GM12873 (cell line): ENCODE measurements around the gene DCAF12.

Source experiments
- TF ChIP-seq, protein P1 (sequence below): IDR thresholded peaks from 2 replicates; pipeline ENCODE4 v1.5.1; 2012; ENCODE audit warnings: low read depth, mild to moderate bottlenecking, moderate library complexity, low read length, control low read depth; ENCODE audit not compliant: insufficient read depth; ENCODE audit errors: missing control alignments

DCAF12 gene

DNA sequence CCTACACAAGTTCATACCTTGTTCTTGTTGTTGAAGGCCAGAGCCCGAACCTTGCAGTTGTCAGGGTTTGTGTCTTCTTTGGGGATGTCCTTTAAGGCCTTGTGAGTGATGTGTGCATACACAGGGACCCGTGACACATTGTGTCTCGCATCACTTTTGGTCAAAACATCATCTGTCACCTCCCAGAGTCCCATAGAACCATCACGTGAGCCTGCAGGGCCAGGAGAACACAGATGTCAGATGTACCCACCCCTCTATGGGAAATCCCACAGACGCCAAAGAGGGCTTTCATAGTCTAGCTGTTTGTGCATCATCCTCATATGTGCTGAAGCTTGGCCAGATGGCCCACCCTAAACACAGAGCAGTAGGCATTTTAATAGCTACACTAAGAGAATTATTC lies 28.2 kb downstream of the DCAF12 start:
- TF ChIP-seq, protein P1, sequence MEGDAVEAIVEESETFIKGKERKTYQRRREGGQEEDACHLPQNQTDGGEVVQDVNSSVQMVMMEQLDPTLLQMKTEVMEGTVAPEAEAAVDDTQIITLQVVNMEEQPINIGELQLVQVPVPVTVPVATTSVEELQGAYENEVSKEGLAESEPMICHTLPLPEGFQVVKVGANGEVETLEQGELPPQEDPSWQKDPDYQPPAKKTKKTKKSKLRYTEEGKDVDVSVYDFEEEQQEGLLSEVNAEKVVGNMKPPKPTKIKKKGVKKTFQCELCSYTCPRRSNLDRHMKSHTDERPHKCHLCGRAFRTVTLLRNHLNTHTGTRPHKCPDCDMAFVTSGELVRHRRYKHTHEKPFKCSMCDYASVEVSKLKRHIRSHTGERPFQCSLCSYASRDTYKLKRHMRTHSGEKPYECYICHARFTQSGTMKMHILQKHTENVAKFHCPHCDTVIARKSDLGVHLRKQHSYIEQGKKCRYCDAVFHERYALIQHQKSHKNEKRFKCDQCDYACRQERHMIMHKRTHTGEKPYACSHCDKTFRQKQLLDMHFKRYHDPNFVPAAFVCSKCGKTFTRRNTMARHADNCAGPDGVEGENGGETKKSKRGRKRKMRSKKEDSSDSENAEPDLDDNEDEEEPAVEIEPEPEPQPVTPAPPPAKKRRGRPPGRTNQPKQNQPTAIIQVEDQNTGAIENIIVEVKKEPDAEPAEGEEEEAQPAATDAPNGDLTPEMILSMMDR = no peak

DNA sequence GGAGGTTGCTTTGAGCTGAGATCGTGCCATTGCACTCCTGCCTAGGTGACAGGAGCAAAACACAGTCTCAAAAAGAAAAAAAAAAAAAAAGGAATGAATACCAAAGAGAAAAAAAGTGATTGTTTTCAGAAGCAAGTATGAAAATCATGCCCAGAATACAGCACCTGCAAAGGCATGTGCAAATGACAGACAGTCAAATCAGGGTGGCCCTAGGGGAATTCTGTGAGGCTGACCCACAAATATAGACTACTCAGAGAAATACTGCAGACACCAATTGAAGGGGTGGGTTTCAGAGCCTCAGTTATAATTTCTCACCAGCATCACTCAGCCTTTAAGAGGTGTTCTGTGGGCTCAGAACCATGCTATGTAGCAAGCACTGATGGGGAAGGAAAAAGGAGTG lies 28.6 kb downstream of the DCAF12 start:
- TF ChIP-seq, protein P1 = no peak

- TF ChIP-seq, protein P1 = no peak
Measured at GRCh38 chr9:34096751-34097150, 29.7 kb downstream of the DCAF12 start.

DNA sequence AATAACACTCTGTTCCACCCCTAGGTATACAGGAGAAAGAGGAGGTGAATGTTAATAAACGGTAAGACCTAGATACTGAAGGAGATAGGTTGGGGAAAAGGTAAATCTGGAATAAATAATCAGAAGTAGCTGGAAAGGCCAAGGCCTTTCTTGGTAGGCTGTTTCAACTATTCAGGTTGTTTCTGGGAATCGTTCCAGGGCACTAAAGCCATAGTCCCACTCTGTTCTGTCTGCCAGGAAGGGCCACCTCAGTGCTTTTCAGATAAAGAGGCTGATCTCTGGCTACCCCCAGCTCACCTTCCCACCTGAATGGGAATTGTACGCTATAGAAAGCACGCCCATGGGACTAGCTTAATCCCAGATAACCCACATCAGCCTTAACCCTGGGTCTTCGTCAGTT lies 32.9 kb downstream of the DCAF12 start:
- TF ChIP-seq, protein P1 = no peak

GRCh38 chr9:34089311-34089710 lies 37.2 kb downstream of the DCAF12 start:
- TF ChIP-seq, protein P1 = no peak

- TF ChIP-seq, protein P1 = no peak
Measured at GRCh38 chr9:34087370-34087769, 39.1 kb downstream of the DCAF12 start.

DNA sequence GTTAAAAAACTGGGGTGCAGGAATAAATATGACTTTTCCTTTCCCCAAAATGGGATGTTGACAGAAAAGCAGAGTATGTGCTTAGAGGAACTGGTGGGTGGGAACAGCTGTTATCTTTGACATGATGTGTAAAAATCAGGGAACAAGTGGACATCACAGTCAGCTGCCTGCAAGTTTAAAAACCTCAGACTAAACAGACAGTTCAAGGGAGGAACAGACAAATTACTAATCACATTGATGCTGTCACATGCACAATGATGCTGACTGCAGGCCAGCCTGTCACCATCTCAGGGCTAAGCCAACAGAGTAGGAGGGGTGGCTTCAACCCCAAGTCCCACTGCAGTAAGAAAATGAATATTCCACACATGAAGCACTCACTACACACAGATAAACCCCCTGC lies 39.6 kb downstream of the DCAF12 start:
- TF ChIP-seq, protein P1 = no peak
